ENCODE measurements around the gene MTR.

- no peak for TF ChIP-seq CTCF (IDR thresholded peaks at IDR 0.05 in 2 of 3, conservative IDR thresholded peaks at IDR 0.05 in 1 of 3; ENCODE audit: borderline replicate concordance in 1 of 3, insufficient read depth in 1 of 3, low read depth in 2 of 3, low read length in 2 of 3)
- no peak for TF ChIP-seq CBX3 (IDR thresholded peaks at IDR 0.05; ENCODE audit: low read depth)
- no peak for TF ChIP-seq EZH2 (IDR thresholded peaks at IDR 0.05)
These were observed 11.5 kb downstream of the MTR start for GRCh38 chr1:236806634-236807033.

All from HCT116 (cell line).